Right atrium auricular region (tissue), 2 donors: ENCODE results near the gene CENPO. TPM values are rescaled to one million over a fixed set of nuclear protein-coding genes. Genes with fewer than 3 reads are reported as not detected.

ENCODE experiments used
- DNase-seq: peaks from one replicate; pipeline ENCODE4 v3.0.0-alpha.2; 2019; ENCODE audit warnings: low spot score
- H3K27ac ChIP-seq, 2 donors: fragments of 200-600 bp; sonication (generic); 1 replicate in 1 of 2; 2 replicates in 1 of 2; pipeline ENCODE4 v1.5.1; 2016 to 2019
- H3K27me3 ChIP-seq, 2 donors: fragments of 200-600 bp; sonication (generic); one replicate each; pipeline versions ENCODE4 v1.5.1 to v1.6.0; 2017 to 2019
- H3K36me3 ChIP-seq: fragments of 200-600 bp; sonication (generic); one replicate; pipeline ENCODE4 v1.5.1; 2016
- H3K4me1 ChIP-seq, 2 donors: fragments of 200-600 bp; sonication (generic); one replicate each; pipeline versions ENCODE4 v1.5.1 to v1.6.0; 2017 to 2019
- H3K4me3 ChIP-seq, 2 donors: fragments of 200-600 bp; sonication (generic); 1 replicate in 1 of 2; 2 replicates in 1 of 2; pipeline ENCODE4 v1.5.1; 2017 to 2019; ENCODE audit warnings: mild to moderate bottlenecking in 1 of 2, moderate library complexity in 1 of 2
- H3K9me3 ChIP-seq, 2 donors: fragments of 200-600 bp; sonication (generic); one replicate each; pipeline ENCODE4 v1.5.1; 2019
- total RNA-seq, 2 donors: library from RNA; depleted of rRNA; stranded (reverse); fragments of >200 nt; gene quantifications; one replicate each; pipeline ENCODE4 v1.1.0, GENCODE V29; 2016
- TF ChIP-seq, protein P1 (sequence below), 2 donors: fragments of 200-600 bp; sonication (generic); IDR thresholded peaks; one replicate each; pipeline ENCODE4 v1.5.1; 2019; ENCODE audit warnings: antibody characterized with exemption in 2 of 2

CENPO gene
- total RNA-seq, 2 donors from 2014 or later: 1.2 to 1.7 TPM

DNA sequence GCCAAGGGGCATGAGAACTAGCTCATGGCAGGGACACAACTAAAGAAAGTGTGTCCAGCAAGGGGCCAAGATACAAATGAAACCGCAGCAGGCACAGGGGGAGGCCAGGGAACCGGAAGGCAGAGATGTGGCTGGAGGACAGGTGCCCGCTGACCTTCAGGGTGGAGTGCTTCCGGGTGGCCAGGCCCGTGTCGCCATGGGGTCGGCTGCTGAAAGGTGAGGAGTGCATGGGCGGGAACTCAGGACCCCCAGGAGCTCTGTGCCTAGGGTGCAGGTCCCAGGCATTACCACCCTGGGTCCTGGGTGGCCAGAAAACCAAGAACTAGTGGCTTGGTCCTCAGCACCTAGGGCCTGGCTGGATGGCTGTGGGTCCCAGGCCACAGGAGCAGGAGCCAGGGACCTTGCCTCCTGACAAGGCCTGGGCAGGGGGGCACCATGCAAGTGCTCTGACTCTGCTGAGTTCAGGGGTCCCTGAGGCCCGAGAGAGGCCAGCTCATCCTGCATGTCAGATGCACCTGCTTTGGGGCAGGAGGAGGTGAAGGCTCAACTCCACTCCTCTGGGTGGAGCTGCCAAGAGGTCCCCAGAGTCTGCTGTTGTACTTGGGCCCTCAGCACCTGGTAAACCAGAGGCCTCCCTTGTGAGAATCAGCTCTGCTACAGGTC is 50.9 kb downstream of the CENPO start:
- no peak overlapping the region for H3K4me3 ChIP-seq
- no peaks in the 10 kb centered on the region for H3K4me1 ChIP-seq
- DNase-seq: no peak
- TF ChIP-seq, protein P1, sequence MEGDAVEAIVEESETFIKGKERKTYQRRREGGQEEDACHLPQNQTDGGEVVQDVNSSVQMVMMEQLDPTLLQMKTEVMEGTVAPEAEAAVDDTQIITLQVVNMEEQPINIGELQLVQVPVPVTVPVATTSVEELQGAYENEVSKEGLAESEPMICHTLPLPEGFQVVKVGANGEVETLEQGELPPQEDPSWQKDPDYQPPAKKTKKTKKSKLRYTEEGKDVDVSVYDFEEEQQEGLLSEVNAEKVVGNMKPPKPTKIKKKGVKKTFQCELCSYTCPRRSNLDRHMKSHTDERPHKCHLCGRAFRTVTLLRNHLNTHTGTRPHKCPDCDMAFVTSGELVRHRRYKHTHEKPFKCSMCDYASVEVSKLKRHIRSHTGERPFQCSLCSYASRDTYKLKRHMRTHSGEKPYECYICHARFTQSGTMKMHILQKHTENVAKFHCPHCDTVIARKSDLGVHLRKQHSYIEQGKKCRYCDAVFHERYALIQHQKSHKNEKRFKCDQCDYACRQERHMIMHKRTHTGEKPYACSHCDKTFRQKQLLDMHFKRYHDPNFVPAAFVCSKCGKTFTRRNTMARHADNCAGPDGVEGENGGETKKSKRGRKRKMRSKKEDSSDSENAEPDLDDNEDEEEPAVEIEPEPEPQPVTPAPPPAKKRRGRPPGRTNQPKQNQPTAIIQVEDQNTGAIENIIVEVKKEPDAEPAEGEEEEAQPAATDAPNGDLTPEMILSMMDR (IDR thresholded peaks at IDR 0.05): no peak
- no peak overlapping the region for H3K27ac ChIP-seq
- no peaks in the 10 kb centered on the region for H3K36me3 ChIP-seq
- H3K9me3 ChIP-seq: no peaks in the 10 kb centered on the region
- H3K27me3 ChIP-seq: no peaks in the 10 kb centered on the region

DNA sequence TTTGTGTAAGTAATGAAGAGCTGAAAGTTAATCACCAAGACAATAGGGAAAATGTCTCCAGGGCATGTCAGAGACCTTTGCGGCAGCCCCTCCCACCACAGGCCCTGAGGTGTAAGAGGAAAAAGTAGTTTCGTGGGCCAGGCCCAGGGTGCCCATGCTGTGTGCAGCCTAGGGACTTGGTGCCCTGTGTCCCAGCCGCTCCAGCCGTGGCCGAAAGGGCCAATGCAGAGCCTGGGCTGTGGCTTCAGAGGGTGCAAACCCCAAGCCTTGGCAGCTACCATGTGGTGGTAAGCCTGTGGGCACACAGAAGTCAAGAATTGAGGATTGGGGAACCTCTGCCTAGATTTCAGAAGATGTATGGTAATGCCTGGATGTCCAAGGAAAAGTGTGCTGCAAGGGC is 52.5 kb downstream of the CENPO start:
- H3K27me3 ChIP-seq: no peaks in the 10 kb centered on the region
- no peaks in the 10 kb centered on the region for H3K4me1 ChIP-seq
- no peak for DNase-seq
- no peaks in the 10 kb centered on the region for H3K36me3 ChIP-seq
- TF ChIP-seq, protein P1 (IDR thresholded peaks at IDR 0.05): no peak
- H3K27ac ChIP-seq: no peak overlapping the region
- no peaks in the 10 kb centered on the region for H3K9me3 ChIP-seq
- H3K4me3 ChIP-seq: no peak overlapping the region

DNA sequence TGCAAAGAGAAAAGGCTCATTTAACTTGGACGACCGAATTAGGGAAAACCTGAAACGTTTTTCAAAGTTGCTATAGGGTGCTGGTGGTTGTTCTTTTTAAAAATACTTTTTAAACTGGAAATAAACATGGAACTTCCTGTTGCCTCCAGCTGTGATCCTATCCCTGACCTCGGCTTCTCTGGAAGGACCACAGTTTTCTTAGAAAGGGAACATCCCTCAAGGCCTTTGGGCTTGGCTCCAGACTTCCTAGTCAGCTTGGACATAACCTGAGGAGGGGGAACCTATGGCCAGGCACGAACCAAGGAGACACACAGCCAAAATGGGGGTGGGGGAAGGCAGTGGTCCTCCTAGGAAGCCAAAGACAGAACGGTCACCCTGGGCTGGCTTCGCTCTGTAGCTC is 57.7 kb downstream of the CENPO start:
- DNase-seq: no peak

DNA sequence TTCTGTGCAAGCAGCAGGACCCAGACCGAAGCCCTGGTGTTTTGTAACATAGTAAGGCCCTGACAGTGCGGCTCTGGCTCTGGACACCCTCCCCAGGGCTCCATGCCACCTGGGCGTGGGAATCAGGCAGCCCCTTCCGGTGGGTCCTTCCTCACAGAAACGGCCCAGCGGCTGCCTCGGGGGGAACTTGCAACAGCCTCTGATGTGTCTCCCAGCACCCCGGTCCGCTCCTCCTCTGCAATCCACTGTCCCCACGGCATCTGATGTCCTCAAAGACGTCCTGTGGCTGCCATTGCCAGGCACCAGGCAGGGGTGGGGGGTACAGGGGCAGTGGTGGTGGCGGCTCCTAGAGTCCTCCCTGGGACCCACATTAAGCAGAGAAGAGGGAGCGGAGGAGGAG is 58.8 kb downstream of the CENPO start:
- H3K27ac ChIP-seq: no peak overlapping the region
- TF ChIP-seq, protein P1 (IDR thresholded peaks at IDR 0.05): no peak
- no peak for DNase-seq

More for the DNA sequence above, 57.7 kb downstream of the CENPO start:
- Histone ChIP-seq H3K27ac (peak overlapping the region in 1 of 2 donors; percentile 17), H3K27me3 (no peaks in the 10 kb centered on the region), H3K4me3 (no peak overlapping the region), H3K4me1 (peaks cover 0 to 10% of the 10 kb centered on the region in 2 donors), H3K36me3 (no peaks in the 10 kb centered on the region), H3K9me3 (no peaks in the 10 kb centered on the region)
- TF ChIP-seq, protein P1 (IDR thresholded peaks at IDR 0.05): no peak

DNA sequence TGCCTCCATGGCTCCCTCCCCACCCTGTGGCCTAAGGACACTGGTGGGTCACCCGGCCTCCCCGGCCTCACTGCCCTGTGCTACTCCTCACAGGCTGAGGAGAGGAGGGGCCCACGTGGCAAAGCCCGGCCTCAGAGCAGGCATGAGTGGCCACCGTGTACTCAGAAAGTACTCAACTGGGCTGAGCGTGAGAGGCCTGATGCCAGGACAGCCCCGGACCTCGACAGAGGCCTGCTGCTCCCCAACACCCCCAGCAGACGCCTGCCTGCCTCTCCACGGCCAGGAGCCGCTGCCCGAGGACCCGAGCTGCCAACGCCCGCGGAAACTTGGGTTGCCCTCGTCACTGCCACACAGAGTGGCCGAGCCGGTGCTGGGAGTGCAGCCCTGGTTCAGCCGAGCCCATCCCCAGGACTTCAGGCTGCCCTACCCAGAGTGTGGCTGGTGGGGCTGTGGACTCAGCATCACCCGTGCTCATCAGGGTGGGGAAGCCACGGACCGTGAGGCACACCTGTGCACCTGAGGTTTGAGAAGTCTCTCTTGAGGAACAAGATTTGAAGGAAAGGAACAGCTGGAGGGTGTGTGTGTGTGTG is 59.3 kb downstream of the CENPO start:
- Histone ChIP-seq H3K4me1 (peaks cover 0 to 16% of the 10 kb centered on the region in 2 donors), H3K9me3 (no peaks in the 10 kb centered on the region), H3K36me3 (no peaks in the 10 kb centered on the region), H3K4me3 (no peak overlapping the region), H3K27ac (no peak overlapping the region), H3K27me3 (no peaks in the 10 kb centered on the region)
- DNase-seq: no peak
- TF ChIP-seq, protein P1 (IDR thresholded peaks at IDR 0.05): no peak

More for the DNA sequence above, 58.8 kb downstream of the CENPO start:
- peaks cover 0 to 16% of the 10 kb centered on the region in 2 donors for H3K4me1 ChIP-seq
- H3K27me3 ChIP-seq: no peaks in the 10 kb centered on the region
- no peaks in the 10 kb centered on the region for H3K9me3 ChIP-seq
- no peak overlapping the region for H3K4me3 ChIP-seq
- H3K36me3 ChIP-seq: no peaks in the 10 kb centered on the region
